SK-N-SH (cell line): ENCODE results near the gene TSPYL4. TPM values are rescaled to one million over a fixed set of nuclear protein-coding genes. Genes with fewer than 3 reads are reported as not detected.

ENCODE experiments used
- CTCF ChIA-PET: fragments of 300-600, 350-600 bp; formaldehyde crosslinking; extraction: SDS; loops from one replicate; lab custom pipeline; 2021; lab: Yijun Ruan, JAX
- POLR2A ChIA-PET: fragments of 350-600 bp; sonication (Branson Sonifier 250); formaldehyde crosslinking; extraction: SDS; loops from one replicate; lab custom pipeline; 2020; ENCODE audit warnings: antibody characterized with exemption, inconsistent platforms; lab: Yijun Ruan, JAX
- DNase-seq: peaks from one replicate; pipeline ENCODE4 v3.0.0; 2012
- H2AFZ ChIP-seq: fragments of 200-600 bp; sonication (generic); 2 replicates; pipeline ENCODE4 v1.8.1; 2016; ENCODE audit warnings: antibody characterized with exemption, mild to moderate bottlenecking, low read depth
- H3F3A ChIP-seq: fragments of 200-600 bp; sonication (generic); replicated peaks from 2 replicates; pipeline ENCODE3; 2016; ENCODE audit warnings: antibody characterized with exemption, mild to moderate bottlenecking; ENCODE audit not compliant: insufficient read depth
- H3K27ac ChIP-seq, 2 experiments: fragments of 200-500 bp in 1 of 2; fragments of 200-600 bp in 1 of 2; sonication (Bioruptor generic) in 1 of 2; sonication (generic), shearing (Covaris generic) in 1 of 2; 2 replicates each; pipeline versions ENCODE4 v1.5.1 to v1.6.1; 2014 to 2016; ENCODE audit warnings: low read depth in 2 of 2, inconsistent platforms in 1 of 2, low read length in 1 of 2, mild to moderate bottlenecking in 1 of 2, mixed read lengths in 1 of 2
- H3K27me3 ChIP-seq: fragments of 200-600 bp; sonication (generic), shearing (Covaris generic); 2 replicates; pipeline ENCODE4 v1.6.1; 2016; ENCODE audit warnings: mixed run types; ENCODE audit not compliant: insufficient read depth
- H3K36me3 ChIP-seq, 2 experiments: fragments of 200-500 bp in 1 of 2; fragments of 200-600 bp in 1 of 2; sonication (Bioruptor generic) in 1 of 2; sonication (generic) in 1 of 2; replicated peaks in 1 of 2; 2 replicates each; pipeline versions ENCODE3 to v1.5.1; 2014 to 2016; ENCODE audit warnings: low read length in 1 of 2, mild to moderate bottlenecking in 1 of 2; ENCODE audit not compliant: insufficient read depth in 2 of 2, control insufficient read depth in 1 of 2
- H3K4me1 ChIP-seq, 2 experiments: fragments of 200-500 bp in 1 of 2; fragments of 200-600 bp in 1 of 2; sonication (Bioruptor generic) in 1 of 2; sonication (generic), shearing (Covaris generic) in 1 of 2; 2 replicates each; pipeline versions ENCODE4 v1.5.1 to v1.6.1; 2014 to 2016; ENCODE audit warnings: low read depth in 1 of 2, low read length in 1 of 2, mixed run types in 1 of 2; ENCODE audit not compliant: insufficient read depth in 2 of 2, control insufficient read depth in 1 of 2
- H3K4me2 ChIP-seq: fragments of 200-600 bp; sonication (generic), shearing (Covaris generic); 2 replicates; pipeline ENCODE4 v1.6.1; 2017; ENCODE audit warnings: mixed run types
- H3K4me3 ChIP-seq, 2 experiments: fragments of 200-500 bp in 1 of 2; fragments of 200-600 bp in 1 of 2; sonication (Bioruptor generic) in 1 of 2; sonication (generic), shearing (Covaris generic) in 1 of 2; 2 replicates each; pipeline versions ENCODE4 v1.5.1 to v1.8.1; 2014 to 2016; ENCODE audit warnings: low read depth in 2 of 2, inconsistent platforms in 1 of 2, low read length in 1 of 2, mild to moderate bottlenecking in 1 of 2, mixed read lengths in 1 of 2, moderate library complexity in 1 of 2
- H3K79me2 ChIP-seq: fragments of 200-600 bp; sonication (generic); 2 replicates; pipeline ENCODE4 v1.8.1; 2017; ENCODE audit warnings: mild to moderate bottlenecking; ENCODE audit not compliant: insufficient read depth
- H3K9ac ChIP-seq: fragments of 200-600 bp; sonication (generic); 2 replicates; pipeline ENCODE4 v1.6.1; 2017; ENCODE audit warnings: mixed run types
- H3K9me2 ChIP-seq: fragments of 200-600 bp; sonication (generic); 2 replicates; pipeline ENCODE4 v1.6.1; 2017; ENCODE audit warnings: mixed run types
- H3K9me3 ChIP-seq: fragments of 200-600 bp; sonication (generic); 2 replicates; pipeline ENCODE4 v1.6.1; 2017; ENCODE audit warnings: mixed run types, mild to moderate bottlenecking, moderate library complexity
- H4K20me1 ChIP-seq: fragments of 200-600 bp; sonication (generic); 2 replicates; pipeline ENCODE4 v1.6.1; 2017; ENCODE audit warnings: mild to moderate bottlenecking, mixed run types; ENCODE audit not compliant: insufficient read depth
- CHD2 ChIP-seq: fragments of 150-350 bp; IDR thresholded peaks from 2 replicates; pipeline ENCODE4 v1.6.1; 2018; ENCODE audit warnings: low read length; ENCODE audit not compliant: partially characterized antibody
- CTCF ChIP-seq: fragments of 200-600 bp; sonication (generic); IDR thresholded peaks from 2 replicates; pipeline ENCODE4 v1.6.1; 2017; ENCODE audit warnings: antibody characterized with exemption, mild to moderate bottlenecking, moderate library complexity
- EP300 ChIP-seq, 2 experiments: IDR thresholded peaks; 2 replicates each; pipeline versions ENCODE4 v1.4.0 to v1.6.1; 2012; ENCODE audit warnings: borderline replicate concordance in 1 of 2, low read depth in 1 of 2, low read length in 1 of 2
- GATA2 ChIP-seq: sonication (generic); formaldehyde crosslinking; IDR thresholded peaks from 2 replicates; pipeline ENCODE4 v1.5.0; 2020; ENCODE audit warnings: mild to moderate bottlenecking, missing genetic modification reagents
- MAX ChIP-seq: IDR thresholded peaks from 2 replicates; pipeline ENCODE4 v1.4.0; 2012; ENCODE audit warnings: low read depth
- NFIC ChIP-seq: IDR thresholded peaks from 2 replicates; pipeline ENCODE4 v1.4.0; 2012; ENCODE audit warnings: borderline replicate concordance
- RAD21 ChIP-seq: IDR thresholded peaks from 2 replicates; pipeline ENCODE4 v1.6.1; 2012; ENCODE audit warnings: mild to moderate bottlenecking, low read length
- RCOR1 ChIP-seq: fragments of 150-350 bp; IDR thresholded peaks from 2 replicates; pipeline ENCODE4 v1.6.1; 2017; ENCODE audit warnings: antibody characterized with exemption, low read length
- SMC3 ChIP-seq: IDR thresholded peaks from 2 replicates; pipeline ENCODE4 v1.6.1; 2012; ENCODE audit warnings: low read depth, low read length, improper control_type of control experiment
- TAF1 ChIP-seq: IDR thresholded peaks from 2 replicates; pipeline ENCODE4 v1.6.1; 2012; ENCODE audit warnings: low read depth, mild to moderate bottlenecking, low read length, moderate library complexity, borderline replicate concordance
- TCF12 ChIP-seq: IDR thresholded peaks from 2 replicates; pipeline ENCODE4 v1.4.0; 2012
- USF1 ChIP-seq: IDR thresholded peaks from 2 replicates; pipeline ENCODE4 v1.4.0; 2012; ENCODE audit warnings: low read depth, borderline replicate concordance
- WGBS: methylation state at CpG from one replicate; pipeline ENCODE4 v1.1.6; 2017; ENCODE audit warnings: low lambda C conversion rate; 5-methylcytosine and 5-hydroxymethylcytosine counted together
- polyA plus RNA-seq, 3 experiments: library from polyadenylated mRNA; depleted of rRNA; stranded (reverse); fragments of >200 nt; gene quantifications; 2 replicates each; pipeline ENCODE4 v1.2.3, GENCODE V29; 2012

TSPYL4 gene
- polyA plus RNA-seq, 1 of the 3 experiments (the other 2 are of a cell fraction): 29.1 TPM

- peak overlapping the region; percentile 89 for H3K4me2 ChIP-seq
- peaks cover 8% of the 10 kb centered on the region for H3F3A ChIP-seq
- no peaks in the 10 kb centered on the region for H3K27me3 ChIP-seq
- POLR2A ChIA-PET: interaction anchor here (1.8 kb wide), 1 partner anchor 9 kb away, joined by 5 read pairs; no protein-coding TSS in a partner anchor
- no peak overlapping the region; a peak in 1 of 4 replicates for H3K27ac ChIP-seq
- no peaks in the 10 kb centered on the region for H3K9me3 ChIP-seq
- no peaks in the 10 kb centered on the region for H3K9me2 ChIP-seq
- TF ChIP-seq CTCF: no peak
- no peak for TF ChIP-seq NFIC
- WGBS: 44% methylated on average over 3 of the region's 3 CpGs
- H3K4me1 ChIP-seq: peaks cover 4 to 20% of the 10 kb centered on the region in 2 experiments; a peak in 2 of 4 replicates
- H2AFZ ChIP-seq: no peak overlapping the region
- H4K20me1 ChIP-seq: peaks cover 34% of the 10 kb centered on the region
- peaks cover 68% of the 10 kb centered on the region for H3K79me2 ChIP-seq
- DNase-seq: no peak
- H3K36me3 ChIP-seq: peaks cover 27 to 33% of the 10 kb centered on the region in 2 experiments
- CTCF ChIA-PET: interaction anchor here (1.2 to 4.9 kb wide), 6 partner anchors 8 to 284 kb away, joined by 3 to 59 read pairs (median 20); no protein-coding TSS in a partner anchor
- H3K4me3 ChIP-seq: peak overlapping the region; percentile 62 to 82
- peak overlapping the region; percentile 49 for H3K9ac ChIP-seq
Measured at GRCh38 chr6:116277124-116277523, 23.2 kb upstream of the TSPYL4 start.

- peaks cover 17% of the 10 kb centered on the region for H3F3A ChIP-seq
- CTCF ChIA-PET: interaction anchor here (1.2 to 5.3 kb wide), 4 partner anchors 8 to 290 kb away, joined by 3 to 59 read pairs (median 5); partner anchors contain the start of genes CALHM5 and TSPYL1
- POLR2A ChIA-PET: no interaction called here
- DNase-seq: no peak
- no peaks in the 10 kb centered on the region for H3K9me3 ChIP-seq
- H3K9me2 ChIP-seq: no peaks in the 10 kb centered on the region
- peaks cover 27% of the 10 kb centered on the region for H3K79me2 ChIP-seq
- WGBS: 56% methylated on average over 2 of the region's 2 CpGs
- peaks cover 25 to 35% of the 10 kb centered on the region in 2 experiments for H3K36me3 ChIP-seq
- H4K20me1 ChIP-seq: peaks cover 12% of the 10 kb centered on the region; the same call in 1 of the 2 replicates
- no peak overlapping the region for H3K9ac ChIP-seq
- no peak for TF ChIP-seq MAX
- no peak for TF ChIP-seq TAF1
- no peak overlapping the region for H2AFZ ChIP-seq
- no peak overlapping the region for H3K4me3 ChIP-seq
- H3K4me1 ChIP-seq: peaks cover 5 to 9% of the 10 kb centered on the region in 2 experiments; a peak in 2 of 4 replicates
- no peak overlapping the region for H3K4me2 ChIP-seq
- H3K27ac ChIP-seq: no peak overlapping the region
- no peaks in the 10 kb centered on the region for H3K27me3 ChIP-seq
Measured at GRCh38 chr6:116271149-116271708, 17.4 kb upstream of the TSPYL4 start.

- peaks cover 17% of the 10 kb centered on the region for H3F3A ChIP-seq
- H2AFZ ChIP-seq: no peak overlapping the region
- 0 out of 2 replicates have a peak, but pooled peaks cover 12% of the 10 kb centered on the region for H3K79me2 ChIP-seq
- peaks cover 10 to 26% of the 10 kb centered on the region in 2 experiments for H3K36me3 ChIP-seq
- WGBS: 31% methylated on average over 3 of the region's 3 CpGs
- H3K4me1 ChIP-seq: peaks cover 5 to 12% of the 10 kb centered on the region in 2 experiments; a peak in 3 of 4 replicates
- H3K27me3 ChIP-seq: no peaks in the 10 kb centered on the region
- peak overlapping the region; percentile 42 to 63; a peak in 3 of 4 replicates for H3K27ac ChIP-seq
- no peak overlapping the region for H3K9ac ChIP-seq
- no peak overlapping the region for H3K4me2 ChIP-seq
- POLR2A ChIA-PET: interaction anchor here (1.0 to 1.5 kb wide), 3 partner anchors 9 to 14 kb away, joined by 5 to 8 read pairs (median 6); partner anchors contain the start of genes TSPYL1 and TSPYL4
- H3K4me3 ChIP-seq: no peak overlapping the region; a peak in 1 of 4 replicates
- CTCF ChIA-PET: interaction anchor here (0.6 to 5.3 kb wide), 48 partner anchors 10 to 576 kb away, joined by 3 to 59 read pairs (median 4); partner anchors contain the start of genes RSPH4A, RWDD1, TSPYL1 and TSPYL4
- DNase-seq: peak; percentile 76
- no peaks in the 10 kb centered on the region for H3K9me2 ChIP-seq
- no peaks in the 10 kb centered on the region for H3K9me3 ChIP-seq
- no peaks in the 10 kb centered on the region for H4K20me1 ChIP-seq
- TF ChIP-seq CTCF: peak; percentile 95
- TF ChIP-seq RCOR1: peak; percentile 52
- TF ChIP-seq GATA2: peak; percentile 47; the same call in 1 of the 2 replicates
- peak; percentile 67 for TF ChIP-seq SMC3
- peak; percentile 84 for TF ChIP-seq RAD21
- TF ChIP-seq CHD2: peak; percentile 48
- TF ChIP-seq EP300 (IDR thresholded peaks at IDR 0.05; ENCODE audit: borderline replicate concordance in 1 of 2, low read depth in 1 of 2, low read length in 1 of 2): peak in 1 of 2 experiments; percentile 20; a peak in 1 of 4 replicates
- peak; percentile 90 for TF ChIP-seq TCF12
- no peak for TF ChIP-seq USF1
Measured at GRCh38 chr6:116268589-116269293, 14.9 kb upstream of the TSPYL4 start.
